SK-N-MC (cell line): ENCODE data around the gene FILIP1.

Experiments used
- DNase-seq: peaks from one replicate; pipeline ENCODE4 v3.0.0-alpha.2; 2011; ENCODE audit warnings: low read depth, low spot score
- H3K27ac ChIP-seq: fragments of 200-600 bp; sonication (generic); 2 replicates; pipeline ENCODE4 v1.5.1; 2016; ENCODE audit warnings: mixed run types
- H3K36me3 ChIP-seq: fragments of 200-600 bp; sonication (generic); 2 replicates; pipeline ENCODE4 v1.6.1; 2017; ENCODE audit warnings: antibody characterized with exemption, low read length, mixed read lengths; ENCODE audit not compliant: insufficient read depth
- H3K4me3 ChIP-seq: fragments of 200-600 bp; sonication (generic); 2 replicates; pipeline ENCODE4 v1.5.1; 2016
- H3K9ac ChIP-seq: fragments of 200-600 bp; sonication (generic); 2 replicates; pipeline ENCODE4 v1.8.0; 2017; ENCODE audit warnings: mixed run types, mixed read lengths; ENCODE audit not compliant: insufficient read length
- H3K9me3 ChIP-seq: fragments of 200-600 bp; sonication (generic); 2 replicates; pipeline ENCODE4 v1.6.1; 2017; ENCODE audit warnings: low read depth, mild to moderate bottlenecking, antibody characterized with exemption, low read length, moderate library complexity, mixed read lengths
- EZH2 ChIP-seq: fragments of 200-600 bp; sonication (generic); IDR thresholded peaks from one replicate; pipeline ENCODE4 v1.6.1; 2017; ENCODE audit warnings: antibody characterized with exemption
- FOXP2 ChIP-seq: optimal IDR thresholded peaks from 2 replicates; pipeline ENCODE3; 2011; ENCODE audit warnings: mild to moderate bottlenecking, moderate library complexity; ENCODE audit not compliant: insufficient read depth; ENCODE audit errors: extremely low read length, control extremely low read depth
- POLR2AphosphoS5 ChIP-seq: IDR thresholded peaks from 2 replicates; pipeline ENCODE4 v1.6.1; 2012; ENCODE audit warnings: mild to moderate bottlenecking, low read depth, low read length, borderline replicate concordance

FILIP1 gene

DNA sequence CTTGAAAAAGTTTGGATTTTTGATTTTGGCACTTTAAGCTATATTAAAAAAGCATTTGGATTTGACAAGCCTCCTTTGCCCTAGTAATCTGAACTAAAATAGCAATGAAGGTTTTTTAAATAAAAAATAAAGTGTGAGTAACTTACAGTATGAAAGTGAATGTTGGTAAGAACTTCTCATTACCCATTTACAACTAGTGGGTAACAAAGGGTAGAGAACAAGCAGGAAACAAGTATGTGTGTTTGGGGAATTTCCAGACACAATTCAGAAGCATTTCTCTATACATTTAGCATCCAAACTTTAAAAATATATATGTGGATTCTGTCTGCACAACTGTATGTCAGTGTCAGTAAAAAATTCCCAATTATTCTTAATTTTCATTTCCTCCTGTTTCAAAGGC lies 211.9 kb downstream of the FILIP1 start:
- DNase-seq = no peak
- TF ChIP-seq FOXP2 = no peak
- no peak for TF ChIP-seq POLR2AphosphoS5
- TF ChIP-seq EZH2 = no peak
- Histone ChIP-seq H3K27ac (no peak overlapping the region), H3K9me3 (no peaks in the 10 kb centered on the region), H3K36me3 (no peaks in the 10 kb centered on the region), H3K9ac (peak overlapping the region; percentile 63), H3K4me3 (peak overlapping the region; percentile 34; the same call in 1 of the 2 replicates)

DNA sequence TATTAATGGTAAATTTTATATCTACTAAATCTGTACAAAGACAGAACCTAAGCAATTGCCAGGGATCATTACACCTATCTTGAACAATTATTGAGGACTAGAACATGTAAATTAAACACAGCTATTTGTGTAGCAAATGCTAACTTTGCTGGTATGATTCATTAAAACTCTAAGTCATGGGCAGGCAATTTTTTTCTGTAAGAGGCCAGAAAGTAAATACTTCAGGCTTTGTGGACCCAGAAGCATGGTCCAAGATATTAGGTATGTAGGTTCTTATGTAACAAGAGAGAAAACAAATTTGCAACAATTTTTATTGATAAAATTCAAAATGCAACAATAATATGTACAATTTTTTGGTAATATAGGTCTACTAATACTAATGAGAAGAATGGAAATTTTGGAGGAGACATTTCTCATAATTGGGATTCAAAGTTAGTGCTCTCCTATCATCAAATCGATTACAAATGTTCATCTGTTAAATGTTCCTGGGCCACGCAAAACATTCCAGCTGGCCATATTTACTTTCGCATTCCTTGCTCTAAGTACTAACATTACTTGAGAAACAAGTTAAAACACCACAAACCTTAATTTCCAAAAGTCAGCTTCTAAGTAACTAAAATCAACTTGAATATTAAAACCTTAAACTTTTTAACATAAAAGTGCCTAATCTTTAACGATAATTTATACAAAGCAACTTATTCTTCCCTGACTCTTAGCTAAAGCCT lies 213.3 kb downstream of the FILIP1 start:
- Histone ChIP-seq H3K36me3 (0 out of 2 replicates have a peak, but pooled peaks cover 4% of the 10 kb centered on the region), H3K27ac (no peak overlapping the region), H3K9me3 (no peaks in the 10 kb centered on the region), H3K9ac (no peak overlapping the region), H3K4me3 (no peak overlapping the region)
- no peak for DNase-seq
- no peak for TF ChIP-seq FOXP2
- TF ChIP-seq EZH2 = no peak

DNA sequence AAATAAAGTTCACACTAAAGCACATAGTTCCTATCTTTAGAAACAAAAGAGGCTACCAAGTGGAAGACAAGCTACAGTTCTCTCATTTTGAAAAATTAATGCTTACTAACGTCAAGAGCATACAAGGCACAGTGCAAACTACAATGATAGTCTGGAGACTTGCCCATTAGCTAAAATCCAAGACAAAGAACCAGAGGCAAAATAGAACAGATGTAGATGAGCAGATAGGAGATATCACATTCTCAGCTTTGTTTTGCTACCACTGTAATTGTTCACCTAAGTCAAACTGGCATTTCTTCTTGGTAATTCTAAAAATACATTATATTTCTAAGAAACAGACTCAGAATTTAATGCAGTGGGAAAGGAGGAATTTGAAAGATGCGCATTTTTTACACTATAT lies 214.2 kb downstream of the FILIP1 start:
- TF ChIP-seq EZH2 (no peak), FOXP2 (no peak), POLR2AphosphoS5 (no peak)
- no peak overlapping the region for H3K4me3 ChIP-seq
- H3K36me3 ChIP-seq = 0 out of 2 replicates have a peak, but pooled peaks cover 4% of the 10 kb centered on the region
- H3K9me3 ChIP-seq = no peaks in the 10 kb centered on the region
- no peak overlapping the region for H3K27ac ChIP-seq
- DNase-seq = no peak
- no peak overlapping the region for H3K9ac ChIP-seq

DNA sequence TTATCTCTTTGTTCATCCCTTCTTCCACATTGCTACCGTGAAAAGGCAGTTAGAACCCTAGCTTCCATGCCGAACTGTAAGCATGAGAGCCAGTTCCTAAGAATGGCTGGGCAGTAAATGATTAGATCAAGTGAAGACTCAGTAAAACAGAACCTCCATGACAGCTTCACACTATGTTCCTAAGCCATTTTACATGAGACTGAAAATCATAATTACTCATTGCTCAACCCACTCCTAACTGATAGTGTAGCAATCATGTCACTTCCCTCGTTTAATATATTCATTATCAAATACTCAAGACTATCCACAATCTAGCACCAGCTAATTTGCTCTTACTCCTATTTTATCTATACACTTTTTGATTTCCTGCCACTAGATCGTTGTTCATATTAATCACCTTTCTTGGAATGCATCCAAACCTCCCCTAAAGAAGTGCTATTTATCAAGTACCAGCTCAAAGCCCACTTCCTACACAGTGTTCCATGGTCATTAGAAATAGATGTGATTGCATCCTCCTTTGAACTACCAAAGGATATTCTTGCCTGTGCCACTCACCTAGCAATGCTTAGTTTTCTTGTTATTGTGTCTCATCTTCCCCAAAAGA lies 215.0 kb downstream of the FILIP1 start:
- Histone ChIP-seq H3K4me3 (no peak overlapping the region), H3K36me3 (peaks cover 12% of the 10 kb centered on the region; the same call in 1 of the 2 replicates), H3K9ac (no peak overlapping the region), H3K27ac (no peak overlapping the region), H3K9me3 (no peaks in the 10 kb centered on the region)
- TF ChIP-seq FOXP2 (no peak), EZH2 (no peak)
- no peak for DNase-seq

DNA sequence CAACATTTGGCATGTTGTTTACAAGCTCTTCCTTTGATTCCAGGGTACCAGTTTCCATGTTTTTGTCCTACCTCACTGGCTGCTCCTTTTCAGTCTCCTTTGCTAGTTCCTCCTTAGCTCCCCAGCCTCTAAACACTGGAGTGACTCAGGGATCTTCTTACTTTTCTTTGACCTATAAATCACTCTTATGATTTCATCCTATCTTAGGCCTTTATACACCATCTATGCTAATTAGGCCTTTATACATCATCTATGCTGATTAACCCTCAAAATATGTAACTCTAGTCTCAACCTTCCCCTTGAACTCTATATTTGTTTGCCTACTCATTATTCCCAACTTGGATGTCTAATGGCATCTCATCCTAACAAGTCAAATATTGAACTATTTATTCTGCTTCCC lies 218.5 kb downstream of the FILIP1 start:
- no peak for DNase-seq
- no peaks in the 10 kb centered on the region for H3K9me3 ChIP-seq
- TF ChIP-seq EZH2 (no peak), POLR2AphosphoS5 (no peak), FOXP2 (no peak)
- H3K36me3 ChIP-seq = peaks cover 26% of the 10 kb centered on the region
- H3K9ac ChIP-seq = no peak overlapping the region
- H3K27ac ChIP-seq = no peak overlapping the region
- no peak overlapping the region for H3K4me3 ChIP-seq

DNA sequence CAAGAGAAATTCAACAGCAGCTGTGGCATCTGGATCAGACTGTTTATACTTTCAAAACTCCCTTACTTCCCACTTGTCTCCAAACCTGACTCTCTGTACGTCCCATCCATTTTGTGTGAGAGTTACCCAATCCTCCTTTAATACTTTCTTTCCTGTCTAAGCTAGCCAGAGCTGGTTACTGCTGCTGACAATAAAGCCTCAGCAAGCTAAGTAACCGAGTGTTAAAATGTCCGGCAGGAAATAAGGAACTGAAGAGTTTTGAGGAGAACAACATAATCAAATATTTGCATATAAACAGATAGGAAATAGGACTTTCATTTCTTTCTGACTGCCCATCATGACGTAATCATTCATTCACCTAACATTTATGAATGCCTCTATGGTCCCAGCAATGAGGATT lies 220.6 kb downstream of the FILIP1 start:
- Histone ChIP-seq H3K27ac (no peak overlapping the region), H3K36me3 (peaks cover 26% of the 10 kb centered on the region), H3K9me3 (no peaks in the 10 kb centered on the region), H3K4me3 (no peak overlapping the region), H3K9ac (no peak overlapping the region)
- DNase-seq = no peak
- no peak for TF ChIP-seq FOXP2

DNA sequence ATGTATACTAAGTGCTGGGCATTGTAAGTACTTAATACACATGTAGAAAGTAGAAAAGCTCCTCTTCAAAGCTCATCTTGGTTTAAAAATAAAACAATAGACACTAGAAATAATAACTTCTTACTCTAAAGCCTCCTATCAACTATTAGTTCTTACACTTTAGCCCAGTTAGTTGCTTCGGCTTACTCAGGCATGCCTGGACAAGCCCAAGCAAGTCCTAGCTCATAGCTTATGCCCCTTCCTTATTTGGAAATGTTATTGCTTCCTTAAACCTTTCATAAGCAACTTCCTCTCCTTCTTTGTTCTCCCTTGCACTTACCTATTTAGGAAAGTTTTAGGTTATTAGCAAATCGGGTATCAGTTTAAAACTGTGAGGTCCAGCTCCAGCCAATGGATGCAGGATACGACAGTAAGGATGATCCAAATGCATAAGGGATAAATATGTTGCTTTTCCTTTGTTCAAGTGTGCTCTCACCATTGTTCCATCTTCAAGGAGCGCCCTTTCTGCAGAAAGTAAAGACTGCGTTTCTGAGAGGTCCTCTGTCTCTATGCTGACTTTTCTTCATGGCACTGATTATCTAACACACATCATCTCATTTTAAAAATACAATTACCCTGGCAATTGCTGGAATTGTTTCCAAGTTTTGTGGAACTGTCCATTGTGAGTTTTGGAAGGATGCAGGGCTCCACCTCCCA lies 221.3 kb downstream of the FILIP1 start:
- H3K4me3 ChIP-seq = no peak overlapping the region
- H3K36me3 ChIP-seq = peaks cover 26% of the 10 kb centered on the region
- no peak overlapping the region for H3K27ac ChIP-seq

DNA sequence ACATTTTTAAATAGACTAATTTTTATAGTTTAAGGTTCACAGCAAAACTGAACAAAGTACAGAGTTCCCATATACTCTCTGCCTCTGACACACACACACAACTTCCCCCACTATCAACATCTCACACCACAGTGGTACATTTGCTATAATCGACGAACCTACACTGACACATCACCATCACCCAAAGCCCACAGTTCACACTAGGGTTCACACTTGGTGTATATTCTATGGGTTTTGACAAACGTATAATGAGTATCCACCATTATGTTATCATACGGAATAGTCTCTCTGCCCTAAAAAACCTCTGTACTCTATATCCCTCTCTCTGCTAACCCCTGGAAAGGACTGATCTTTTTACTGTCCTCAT lies 224.6 kb downstream of the FILIP1 start:
- Histone ChIP-seq H3K36me3 (peaks cover 18% of the 10 kb centered on the region), H3K9me3 (no peaks in the 10 kb centered on the region), H3K4me3 (no peak overlapping the region), H3K9ac (no peak overlapping the region), H3K27ac (no peak overlapping the region)
- no peak for DNase-seq
- TF ChIP-seq POLR2AphosphoS5 (no peak), FOXP2 (no peak), EZH2 (no peak)

More for the DNA sequence above, 221.3 kb downstream of the FILIP1 start:
- Histone ChIP-seq H3K9me3 (no peaks in the 10 kb centered on the region), H3K9ac (no peak overlapping the region)
- TF ChIP-seq EZH2 = no peak
- no peak for TF ChIP-seq FOXP2
- no peak for TF ChIP-seq POLR2AphosphoS5
- DNase-seq = no peak

DNA sequence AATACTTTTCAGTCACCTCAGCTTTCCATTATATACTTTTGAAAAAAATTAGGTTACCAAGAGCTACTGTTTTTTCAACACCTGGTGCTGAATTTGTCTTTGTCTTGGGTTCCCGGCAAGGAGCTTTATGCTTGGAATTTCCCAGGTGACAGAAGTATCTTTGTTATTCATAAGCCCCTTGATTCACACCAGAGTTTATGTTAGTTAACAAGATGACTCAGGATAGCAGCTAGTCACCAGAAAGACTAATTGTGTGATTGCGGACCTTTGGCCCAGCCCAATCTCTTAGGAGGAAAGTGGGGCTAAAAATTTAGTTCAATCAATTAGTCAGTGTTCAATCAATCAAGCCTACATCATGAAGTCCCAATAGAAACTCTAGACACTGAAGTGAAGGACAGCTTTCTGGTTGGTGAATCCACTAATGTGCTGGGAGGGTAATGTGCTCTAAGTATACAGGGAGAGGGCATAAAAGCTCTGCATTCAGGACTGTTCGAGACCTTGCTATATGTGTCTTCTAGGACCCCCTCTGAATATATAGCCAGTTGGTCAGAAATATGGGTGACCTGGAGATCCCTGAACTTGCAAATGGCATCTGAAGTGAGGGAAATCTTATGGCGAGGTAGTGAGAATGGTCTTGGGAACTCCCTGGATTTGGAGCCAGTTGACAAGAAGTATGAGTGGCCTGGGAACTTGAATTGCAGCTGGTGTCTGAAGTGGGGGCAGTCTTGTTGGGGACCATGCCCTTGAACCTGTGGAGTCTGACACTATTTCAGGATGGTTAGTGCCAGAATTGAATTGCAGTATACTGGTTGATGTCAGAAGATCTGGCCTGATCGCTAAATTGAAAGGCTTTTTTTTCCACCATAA lies 225.2 kb downstream of the FILIP1 start:
- H3K36me3 ChIP-seq = peaks cover 13% of the 10 kb centered on the region
- no peak overlapping the region for H3K9ac ChIP-seq
- TF ChIP-seq EZH2 (no peak), POLR2AphosphoS5 (no peak), FOXP2 (no peak)
- H3K9me3 ChIP-seq = no peaks in the 10 kb centered on the region
- no peak overlapping the region for H3K4me3 ChIP-seq
- no peak for DNase-seq
- no peak overlapping the region for H3K27ac ChIP-seq
